Epithelial cell of prostate (primary cell): ENCODE data around the gene NCAPG2.
"Not testable (repeated sequence)": the region's sequence is repeated elsewhere in the genome, so short reads cannot be mapped to it uniquely, and the experiment has no call there.

Experiments used
- DNase-seq: peaks from one replicate; pipeline ENCODE4 v3.0.0-alpha.2; 2011; ENCODE audit warnings: low read depth, low spot score
- H3K27ac ChIP-seq: fragments of 450-650 bp; 2 replicates; pipeline ENCODE4 v1.5.1; 2017; ENCODE audit warnings: mild to moderate bottlenecking

NCAPG2 gene

GRCh38 chr7:158646766-158647474 lies 57.7 kb downstream of the NCAPG2 start:
- H3K27ac ChIP-seq: no peak overlapping the region
- DNase-seq: no peak

GRCh38 chr7:158645842-158646241 lies 58.8 kb downstream of the NCAPG2 start:
- no peak for DNase-seq
- H3K27ac ChIP-seq: no peak overlapping the region

- H3K27ac ChIP-seq: no peak overlapping the region
- no peak for DNase-seq
Observed at GRCh38 chr7:158642149-158642548, 62.5 kb downstream of the NCAPG2 start.

GRCh38 chr7:158638001-158638400 lies 66.6 kb downstream of the NCAPG2 start:
- no peak overlapping the region for H3K27ac ChIP-seq
- no peak for DNase-seq

GRCh38 chr7:158633055-158633956 lies 71.3 kb downstream of the NCAPG2 start:
- H3K27ac ChIP-seq: no peak overlapping the region
- no peak for DNase-seq

GRCh38 chr7:158631574-158632195 lies 72.9 kb downstream of the NCAPG2 start:
- no peak for DNase-seq
- H3K27ac ChIP-seq: no peak overlapping the region

- H3K27ac ChIP-seq, DNase-seq: not testable (repeated sequence)
Observed at GRCh38 chr7:158626289-158626688, 78.3 kb downstream of the NCAPG2 start.

- H3K27ac ChIP-seq: no peak overlapping the region
- DNase-seq: no peak
Observed at GRCh38 chr7:158623241-158623640, 81.4 kb downstream of the NCAPG2 start.

- H3K27ac ChIP-seq: no peak overlapping the region
- no peak for DNase-seq
Observed at GRCh38 chr7:158620839-158621441, 83.7 kb downstream of the NCAPG2 start.

GRCh38 chr7:158620418-158620817 lies 84.2 kb downstream of the NCAPG2 start:
- no peak for DNase-seq

GRCh38 chr7:158618745-158619140 lies 85.9 kb downstream of the NCAPG2 start:
- H3K27ac ChIP-seq: no peak overlapping the region
- DNase-seq: no peak

More at GRCh38 chr7:158620418-158620817, 84.2 kb downstream of the NCAPG2 start:
- H3K27ac ChIP-seq: no peak overlapping the region

- H3K27ac ChIP-seq: no peak overlapping the region
- no peak for DNase-seq
Observed at GRCh38 chr7:158617737-158618128, 86.9 kb downstream of the NCAPG2 start.

- no peak for DNase-seq
- no peak overlapping the region for H3K27ac ChIP-seq
Observed at GRCh38 chr7:158616050-158616449, 88.6 kb downstream of the NCAPG2 start.

- no peak overlapping the region for H3K27ac ChIP-seq
- DNase-seq: no peak
Observed at GRCh38 chr7:158614700-158615099, 89.9 kb downstream of the NCAPG2 start.

- H3K27ac ChIP-seq: no peak overlapping the region
- no peak for DNase-seq
Observed at GRCh38 chr7:158613481-158613880, 91.1 kb downstream of the NCAPG2 start.

- H3K27ac ChIP-seq: no peak overlapping the region
- no peak for DNase-seq
Observed at GRCh38 chr7:158612546-158612945, 92.1 kb downstream of the NCAPG2 start.

- no peak for DNase-seq
- no peak overlapping the region for H3K27ac ChIP-seq
Observed at GRCh38 chr7:158611541-158611940, 93.1 kb downstream of the NCAPG2 start.

GRCh38 chr7:158609313-158609974 lies 95.2 kb downstream of the NCAPG2 start:
- no peak overlapping the region for H3K27ac ChIP-seq
- DNase-seq: no peak

GRCh38 chr7:158607563-158607962 lies 97.0 kb downstream of the NCAPG2 start:
- no peak for DNase-seq

More at GRCh38 chr7:158607563-158607962, 97.0 kb downstream of the NCAPG2 start:
- no peak overlapping the region for H3K27ac ChIP-seq
